HG03045 (cell line): Measurements from ENCODE around the gene PLB1.
"Not testable (repeated sequence)": the region's sequence is repeated elsewhere in the genome, so short reads cannot be mapped to it uniquely, and the experiment has no call there.

Experiments used
- ATAC-seq: cut with Tn5 transposase; IDR thresholded peaks from one replicate; pipeline ENCODE4 v1.9.1; 2021; ENCODE audit warnings: mild to moderate bottlenecking, moderate library complexity; ENCODE audit not compliant: unreplicated experiment

PLB1 gene

DNA sequence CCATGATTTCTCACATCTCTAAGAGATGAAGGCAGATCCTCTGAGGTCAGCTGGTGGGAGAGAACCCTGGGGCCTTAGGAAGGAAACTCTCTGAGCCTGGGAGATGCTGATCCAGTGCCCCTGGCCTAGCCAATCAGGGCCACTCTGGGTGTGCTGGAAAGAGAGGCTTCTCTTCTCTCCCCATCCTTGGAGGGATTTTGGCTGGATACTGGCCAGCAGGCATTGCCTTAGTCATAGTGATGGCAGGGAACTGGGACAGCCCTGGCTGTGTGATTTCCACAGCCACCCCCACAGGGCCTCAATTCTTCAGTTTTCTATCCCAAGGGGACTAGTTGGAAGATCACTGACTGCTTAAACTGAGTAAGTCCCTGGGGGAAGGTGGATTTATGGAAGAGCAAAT, 26.6 kb upstream of the PLB1 start:
- ATAC-seq = no peak

DNA sequence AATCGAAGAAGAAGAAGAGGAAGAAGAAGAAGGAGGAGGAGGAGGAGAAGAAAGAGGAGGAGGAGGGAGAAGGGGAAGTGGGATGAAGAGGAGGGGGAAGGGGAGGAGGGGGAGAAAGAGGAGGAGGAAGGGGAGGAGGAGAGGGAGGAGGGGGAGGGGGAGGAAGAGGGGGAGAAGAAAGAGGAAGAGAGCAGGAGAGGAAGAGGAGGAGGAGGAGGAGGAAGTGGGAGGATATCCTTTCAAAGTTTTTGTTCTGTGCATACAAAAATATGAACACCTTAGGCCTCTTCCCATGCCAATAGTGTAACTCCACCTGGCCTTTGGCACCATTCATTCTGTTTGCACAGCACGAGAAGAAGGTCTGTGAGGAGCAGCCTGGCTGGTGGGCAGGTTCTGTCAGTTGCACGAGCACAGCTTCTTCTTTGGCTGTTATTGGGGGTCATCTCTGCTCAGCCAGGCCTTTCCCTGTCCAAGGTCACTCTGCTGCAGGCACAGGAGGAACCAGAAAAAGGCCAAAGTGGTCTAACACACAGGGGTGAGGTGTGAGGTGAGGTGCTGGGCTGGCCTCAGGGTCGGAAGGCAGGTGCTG, 25.8 kb upstream of the PLB1 start:
- ATAC-seq = no peak

DNA sequence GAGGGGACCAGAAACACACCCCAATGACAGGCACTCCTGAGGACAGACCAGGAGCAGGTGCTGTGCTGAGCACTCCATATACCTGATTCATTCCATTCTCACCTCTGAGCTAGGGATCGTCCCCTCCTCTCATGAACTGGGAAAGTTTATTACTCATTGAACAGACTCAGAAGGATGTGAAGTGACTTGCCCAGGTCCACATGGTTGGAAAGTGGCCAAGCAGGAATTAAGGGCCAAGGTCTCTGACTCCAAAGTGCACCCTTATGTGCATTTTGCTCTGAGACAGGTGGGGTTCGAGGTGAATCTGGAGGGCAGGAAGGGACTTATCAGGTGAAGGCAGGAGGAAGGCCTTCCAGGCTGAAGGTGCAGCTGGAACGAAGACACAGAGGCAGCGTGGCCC, 25.1 kb upstream of the PLB1 start:
- ATAC-seq = no peak

DNA sequence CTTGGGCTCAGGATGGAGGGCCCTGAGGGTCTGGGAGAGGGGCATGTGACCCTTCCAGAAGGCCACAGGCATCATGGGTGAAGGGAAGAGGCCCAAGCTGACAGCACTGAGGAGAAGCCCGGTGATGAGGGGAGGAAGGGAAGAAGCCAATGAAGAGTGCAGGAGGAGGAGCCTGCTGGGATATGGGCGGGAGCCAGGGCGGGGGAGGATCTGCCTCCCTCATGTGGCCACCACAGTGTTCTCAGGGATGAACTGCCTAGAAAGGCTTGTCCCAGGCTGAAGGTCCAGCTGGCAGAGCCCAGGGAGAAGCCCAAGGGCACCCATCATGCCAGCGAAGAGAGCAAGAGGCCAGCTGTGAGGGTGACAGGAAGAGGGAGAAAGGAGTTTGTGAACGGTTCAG, 24.6 kb upstream of the PLB1 start:
- ATAC-seq = no peak

DNA sequence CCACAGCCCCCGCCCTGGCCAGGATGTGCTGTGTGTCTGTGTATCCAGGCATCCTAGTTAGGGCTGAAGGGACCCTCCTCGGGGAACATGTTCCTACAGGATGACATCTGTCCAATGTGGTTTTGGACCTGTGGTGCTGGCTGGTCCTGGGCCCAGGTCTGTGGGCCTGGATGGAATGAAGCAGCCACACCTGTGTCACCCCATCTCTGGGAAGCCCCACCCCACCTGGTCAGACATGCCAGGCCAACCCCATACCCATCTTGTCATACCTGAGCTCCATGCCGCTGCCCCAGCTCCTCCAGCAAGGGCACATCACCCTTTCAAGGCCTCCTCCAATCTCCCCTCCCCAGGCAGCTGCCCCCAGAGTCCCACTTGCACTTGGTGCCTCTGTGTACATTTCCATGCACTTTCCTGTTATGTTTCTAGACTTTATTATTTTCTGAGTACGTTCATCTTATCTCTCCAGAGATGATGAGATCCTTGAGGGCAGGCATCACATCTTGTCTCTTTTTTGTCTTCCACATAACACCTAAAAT, 24.1 kb upstream of the PLB1 start:
- ATAC-seq = no peak

DNA sequence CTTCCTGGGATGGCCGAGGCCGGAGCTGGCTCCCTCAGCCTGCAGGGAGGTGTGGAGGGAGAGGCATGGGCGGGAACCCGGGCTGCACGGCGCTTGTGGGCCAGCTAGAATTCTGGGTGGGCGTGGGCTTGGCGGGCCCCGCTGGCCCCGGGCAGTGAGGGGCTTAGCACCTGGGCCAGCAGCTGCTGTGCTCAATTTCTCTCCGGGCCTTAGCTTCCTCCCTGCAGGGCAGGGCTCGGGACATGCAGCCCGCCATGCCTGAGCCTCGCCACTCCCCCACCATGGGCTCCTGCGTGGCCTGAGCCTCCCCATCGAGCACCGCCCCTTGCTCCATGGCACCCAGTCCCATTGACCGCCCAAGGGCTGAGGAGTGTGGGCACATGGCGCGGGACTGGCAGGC, 23.2 kb upstream of the PLB1 start:
- not testable (repeated sequence) for ATAC-seq

DNA sequence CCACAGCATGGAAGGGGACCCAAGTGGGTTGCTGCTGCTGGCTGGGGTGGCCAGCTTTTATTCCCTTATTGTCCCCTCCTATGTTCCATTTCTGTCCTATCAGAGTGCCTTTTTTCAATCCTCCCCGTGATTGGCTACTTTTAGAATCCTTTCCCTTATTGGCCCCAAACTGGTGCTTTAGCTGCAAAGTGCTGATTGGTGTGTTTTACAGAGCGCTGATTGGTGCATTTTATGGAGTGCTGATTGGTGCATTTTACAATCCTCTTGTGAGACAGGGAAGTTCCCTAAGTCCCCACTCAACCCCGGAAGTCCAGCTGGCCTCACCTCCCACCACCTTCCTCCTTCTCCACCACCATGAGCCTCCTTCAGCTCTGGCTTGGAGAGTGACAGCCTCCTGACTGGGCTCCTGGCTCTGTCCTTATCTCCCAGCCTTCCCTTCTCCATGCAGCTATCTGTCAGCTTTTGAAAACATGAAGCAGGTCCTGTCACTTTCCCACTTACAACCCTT, 20.7 kb upstream of the PLB1 start:
- no peak for ATAC-seq

DNA sequence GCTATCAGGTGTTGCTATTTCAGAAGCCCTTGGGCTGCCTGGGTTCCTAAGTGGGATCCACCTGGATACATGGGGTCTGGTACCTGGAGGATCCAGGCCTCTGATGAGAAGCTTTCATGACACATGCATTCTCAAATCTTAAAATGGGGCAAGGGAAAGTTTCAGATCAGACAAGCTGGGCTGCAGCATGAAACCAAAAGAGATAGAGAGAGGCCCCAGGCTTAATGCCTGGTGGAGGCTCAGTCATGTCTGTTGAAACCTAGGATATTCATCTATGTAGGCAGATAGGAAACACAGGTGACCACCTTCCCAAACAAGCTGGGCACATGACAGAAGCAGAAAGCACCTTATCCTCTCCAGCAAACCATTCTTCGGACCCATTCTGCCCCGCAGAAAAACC, 18.8 kb upstream of the PLB1 start:
- no peak for ATAC-seq

DNA sequence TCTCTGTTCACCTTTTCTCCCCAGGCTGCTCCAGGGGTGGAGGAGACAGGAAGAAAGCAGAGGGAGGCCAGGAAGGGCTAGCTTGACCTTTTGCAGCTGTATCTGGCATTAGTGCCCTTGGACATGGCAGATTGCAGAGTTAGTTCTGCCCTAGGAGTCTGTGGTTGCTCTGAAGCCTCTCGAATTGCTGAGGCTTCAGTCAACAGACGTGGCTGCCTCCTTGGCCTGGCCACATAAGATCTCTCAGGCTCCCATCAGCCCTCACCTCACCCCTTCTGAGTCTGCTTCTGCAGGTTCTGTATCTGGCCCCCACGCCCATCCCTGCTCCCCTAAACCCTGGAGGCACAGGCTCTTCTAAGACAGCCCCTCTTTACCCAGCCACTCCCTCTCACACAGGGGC, 18.2 kb upstream of the PLB1 start:
- no peak for ATAC-seq

DNA sequence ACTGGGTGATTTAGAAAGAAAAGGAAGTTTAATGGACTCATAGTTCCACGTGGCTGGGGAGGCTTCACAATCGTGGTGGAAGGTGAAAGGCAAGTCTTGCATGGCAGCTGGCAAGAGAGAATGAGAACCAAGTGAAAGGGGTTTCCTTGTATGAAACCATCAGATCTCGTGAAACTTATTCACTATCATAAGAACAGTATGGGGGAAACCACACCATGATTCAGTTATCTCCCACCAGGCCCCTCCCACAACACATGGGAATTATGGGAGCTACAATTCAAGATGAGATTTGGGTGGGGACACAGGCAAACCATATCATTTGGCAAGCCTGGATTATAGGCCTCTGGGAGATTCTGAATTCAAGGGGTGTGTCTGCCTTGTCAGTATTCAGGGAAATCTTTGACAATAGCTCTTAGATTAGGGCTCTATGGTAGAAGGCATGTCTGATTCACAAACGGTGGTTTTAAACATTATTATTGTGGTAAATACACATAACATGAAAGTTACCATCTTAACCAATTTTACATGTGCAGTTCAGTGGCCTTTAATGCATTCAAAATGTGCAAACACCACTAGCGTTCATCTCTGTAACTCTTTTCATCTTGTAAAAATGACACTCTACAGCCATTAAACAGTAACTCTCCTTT, 15.3 kb upstream of the PLB1 start:
- no peak for ATAC-seq

DNA sequence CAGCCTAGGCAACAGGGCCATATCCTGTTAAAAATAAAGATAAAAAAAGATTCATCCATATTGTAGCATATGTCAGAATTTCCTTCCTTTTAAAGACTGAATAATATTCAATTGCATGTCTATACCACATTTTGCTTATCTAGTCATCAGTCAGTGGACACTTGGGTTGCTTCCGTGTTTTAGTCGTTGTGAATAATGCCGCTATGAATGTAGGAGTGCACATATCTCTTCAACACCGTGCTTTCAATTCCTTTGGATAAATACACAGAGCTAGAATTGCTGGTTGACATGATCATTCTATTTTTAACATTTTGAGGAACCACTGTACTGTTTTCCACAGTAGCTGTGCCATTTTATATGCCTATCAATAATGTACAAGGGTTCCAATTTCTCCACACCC, 14.0 kb upstream of the PLB1 start:
- ATAC-seq = no peak

DNA sequence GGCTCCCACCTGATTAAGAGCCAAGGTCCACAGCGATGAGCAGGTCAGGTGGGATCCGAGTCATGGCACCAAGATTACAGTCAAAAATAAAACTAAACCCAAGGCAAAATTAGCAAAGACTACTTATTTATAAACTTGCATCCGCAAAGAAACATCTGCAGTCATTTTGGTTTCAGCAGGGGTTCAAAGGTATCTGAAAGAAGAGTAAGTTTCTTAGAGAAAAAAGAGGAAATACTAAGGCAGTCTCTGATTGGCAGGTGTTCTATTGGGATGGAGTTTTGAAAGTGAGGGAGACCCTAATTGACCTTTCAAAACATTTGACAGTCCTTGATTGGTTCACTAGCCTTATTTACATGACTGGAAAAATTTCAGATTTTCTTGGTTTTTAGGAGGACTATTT, 11.0 kb upstream of the PLB1 start:
- ATAC-seq = no peak

DNA sequence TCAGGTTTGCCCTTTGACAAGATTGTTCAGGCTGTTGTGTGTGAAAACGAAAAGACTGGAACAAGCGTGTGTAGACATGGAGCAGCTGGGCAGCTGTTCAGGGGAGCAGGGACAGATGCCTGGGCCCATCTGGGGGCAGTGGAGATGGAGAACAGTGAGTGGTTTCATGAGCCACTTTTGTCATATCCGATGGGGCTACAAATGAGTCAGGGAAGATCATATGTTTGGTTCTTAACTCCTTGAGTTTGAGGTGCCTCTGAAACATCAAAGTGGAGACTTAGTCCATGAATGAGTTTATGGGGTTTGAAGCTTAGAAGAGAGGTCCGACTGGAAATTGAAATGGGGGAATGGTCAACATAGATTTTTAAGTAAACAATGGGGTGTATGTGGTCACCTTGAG, 9.3 kb upstream of the PLB1 start:
- ATAC-seq = no peak

DNA sequence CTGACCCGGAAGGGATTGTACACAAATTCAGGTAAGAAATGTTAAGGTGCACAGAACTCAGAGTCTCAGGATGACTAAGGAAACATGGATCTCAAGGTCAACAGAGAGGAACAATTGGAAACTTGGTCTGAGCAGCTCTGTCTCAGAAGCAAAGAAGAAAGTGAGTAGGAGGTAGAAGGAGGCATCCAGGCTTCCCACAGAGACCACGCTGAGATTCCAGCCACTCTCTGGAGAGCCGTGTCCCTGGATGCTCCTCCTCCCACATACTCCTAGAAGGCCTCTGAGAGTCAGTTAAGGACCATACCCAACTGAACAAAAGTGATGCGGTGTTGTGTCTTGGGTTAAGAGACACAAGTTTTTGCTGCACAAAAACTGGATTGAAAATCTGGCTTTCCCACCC, 8.6 kb upstream of the PLB1 start:
- ATAC-seq = no peak

DNA sequence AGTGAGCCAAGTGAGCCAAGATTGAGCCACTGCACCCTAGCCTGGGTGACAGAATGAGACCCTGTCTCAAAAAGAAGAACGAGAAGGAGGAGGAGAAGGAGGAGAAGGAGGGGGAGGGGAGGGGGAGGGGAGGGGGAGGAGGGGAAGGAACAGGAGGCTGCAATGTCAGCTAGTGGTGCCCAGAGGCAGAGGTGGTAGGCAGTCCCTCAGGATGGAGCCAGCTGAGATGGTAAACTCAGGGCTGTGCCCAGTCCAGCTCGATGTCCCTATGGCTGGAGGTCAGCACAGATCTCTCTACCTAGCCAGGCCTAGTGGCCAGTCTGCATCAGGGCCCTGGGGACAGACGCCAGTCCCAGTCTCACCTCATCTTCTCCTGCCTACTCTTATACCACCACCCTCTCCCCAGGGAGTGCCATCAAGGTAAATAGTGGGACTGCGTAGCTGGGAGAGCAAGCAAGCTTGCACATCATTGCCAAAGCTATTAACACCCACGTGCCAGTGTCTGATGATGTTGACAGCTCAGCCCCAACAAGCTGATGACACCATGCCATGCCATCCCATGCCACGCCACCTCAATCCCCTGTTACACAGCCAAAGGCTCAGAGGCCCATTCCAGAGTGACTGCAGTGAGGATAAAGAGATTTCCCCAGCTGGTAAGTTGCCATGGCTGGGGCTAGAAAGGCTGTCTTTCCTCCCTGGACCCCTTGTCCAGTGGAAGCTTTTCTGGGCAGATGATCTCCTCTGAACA, 7.6 kb upstream of the PLB1 start:
- ATAC-seq = no peak

DNA sequence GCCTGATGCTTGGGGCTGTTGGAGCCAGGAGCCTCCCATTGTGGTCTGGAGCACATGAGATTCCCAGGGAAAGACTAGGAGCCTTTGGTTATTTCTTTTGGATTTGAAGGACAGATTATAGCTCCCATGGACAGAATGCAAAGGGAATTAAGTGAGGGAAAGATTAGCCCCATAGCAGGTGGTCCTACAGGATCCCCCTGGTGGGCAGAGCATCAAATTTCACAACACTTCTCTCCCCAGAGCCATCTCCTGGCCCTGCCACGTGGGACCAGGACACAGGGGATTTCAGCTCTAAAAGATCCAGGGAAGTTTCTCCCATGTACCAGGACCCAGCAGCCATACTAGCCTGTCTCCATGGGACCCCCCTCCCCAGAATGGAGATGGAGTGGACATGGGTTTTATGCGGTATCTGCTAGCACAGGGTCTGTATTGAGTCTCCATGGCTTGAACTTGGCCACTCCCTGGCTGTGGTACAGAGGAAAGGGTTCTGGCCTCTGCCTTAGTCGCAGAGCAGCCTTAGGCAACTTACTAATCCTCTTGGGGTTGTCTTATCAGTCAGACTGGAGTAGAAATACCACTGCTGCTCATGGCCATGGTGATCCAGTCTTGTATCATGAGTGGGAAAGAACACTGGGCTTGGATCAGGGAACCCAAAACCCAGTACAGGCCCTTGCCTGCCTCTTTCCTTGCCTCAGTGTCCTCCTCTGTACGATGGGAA, 6.8 kb upstream of the PLB1 start:
- ATAC-seq = no peak

DNA sequence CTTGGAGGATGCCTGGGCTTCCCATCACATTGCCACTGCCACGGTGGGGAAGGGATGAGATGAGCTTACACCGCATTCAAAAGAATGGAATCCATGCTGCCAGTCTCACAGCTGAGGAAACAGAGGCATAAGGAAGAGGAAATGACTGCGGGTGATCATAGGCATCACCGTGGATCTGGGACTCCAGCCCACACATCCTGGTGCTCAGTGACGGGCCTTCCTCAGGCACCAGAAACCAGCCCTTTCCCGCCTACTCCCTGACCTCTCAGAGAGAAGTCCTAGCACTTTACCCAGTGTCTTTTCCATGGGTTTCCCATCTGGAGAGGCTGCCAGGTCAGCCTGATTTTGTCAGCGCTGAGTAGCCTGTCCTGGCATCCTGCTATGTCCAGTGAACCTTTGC, 5.3 kb upstream of the PLB1 start:
- no peak for ATAC-seq

DNA sequence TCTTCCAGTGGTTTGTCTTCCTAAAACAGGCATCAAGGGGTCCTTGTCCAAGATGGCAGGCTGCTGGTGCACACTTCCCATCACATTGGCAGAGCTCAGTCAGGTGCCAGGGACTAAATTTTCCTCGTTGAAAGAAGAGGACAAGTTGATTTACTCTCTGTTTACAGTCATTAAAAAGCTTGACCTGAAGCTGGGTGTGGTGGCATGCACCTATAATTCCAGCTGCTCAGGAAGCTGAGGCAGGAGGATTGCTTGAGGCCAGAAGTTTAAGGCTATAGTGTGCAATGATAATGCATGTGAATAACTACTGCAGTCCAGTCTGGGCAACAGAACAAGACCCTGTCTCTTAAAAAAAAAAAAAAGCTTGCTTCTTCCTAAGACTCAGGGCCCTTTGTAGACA, 3.6 kb upstream of the PLB1 start:
- ATAC-seq = no peak

DNA sequence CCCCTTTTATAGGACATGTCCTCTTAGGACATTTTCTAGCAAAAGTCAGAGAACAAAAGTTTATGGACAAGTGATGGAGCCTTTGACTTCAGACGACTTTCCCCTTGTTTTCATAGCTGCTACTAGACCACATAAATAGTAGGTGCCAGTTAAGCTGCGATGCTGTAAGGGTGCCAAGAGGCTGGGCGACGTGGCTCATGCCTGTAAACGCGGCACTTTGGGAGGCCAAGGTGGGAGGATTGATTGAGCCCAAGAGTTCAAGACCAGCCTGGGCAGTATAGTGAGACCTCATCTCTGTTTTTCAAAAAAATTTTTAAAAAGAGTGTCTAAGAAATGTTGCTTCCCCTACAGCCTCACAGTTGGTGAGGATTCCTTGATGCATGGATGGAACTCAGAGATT, 2.2 kb upstream of the PLB1 start:
- no peak for ATAC-seq

DNA sequence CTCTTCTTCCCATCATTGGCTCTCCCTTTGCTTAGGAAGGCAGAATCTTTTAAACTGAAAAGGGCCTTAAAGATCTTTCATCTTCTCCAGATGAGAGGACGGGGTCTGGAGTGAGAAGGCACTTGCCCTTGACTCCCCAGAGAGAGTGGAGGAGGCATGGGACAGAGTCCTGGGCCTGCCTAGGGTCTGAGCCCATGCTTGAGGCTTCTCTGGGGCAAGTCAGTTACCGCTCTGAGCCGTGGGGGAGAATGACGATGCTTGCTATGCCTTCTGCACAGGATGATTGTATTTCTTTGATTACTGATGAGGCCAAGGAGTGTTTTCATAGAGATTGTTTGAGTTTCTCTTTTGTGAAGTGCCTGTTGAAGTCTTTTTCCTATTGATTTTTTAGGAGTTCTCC, 921 bp downstream of the PLB1 start:
- no peak for ATAC-seq

DNA sequence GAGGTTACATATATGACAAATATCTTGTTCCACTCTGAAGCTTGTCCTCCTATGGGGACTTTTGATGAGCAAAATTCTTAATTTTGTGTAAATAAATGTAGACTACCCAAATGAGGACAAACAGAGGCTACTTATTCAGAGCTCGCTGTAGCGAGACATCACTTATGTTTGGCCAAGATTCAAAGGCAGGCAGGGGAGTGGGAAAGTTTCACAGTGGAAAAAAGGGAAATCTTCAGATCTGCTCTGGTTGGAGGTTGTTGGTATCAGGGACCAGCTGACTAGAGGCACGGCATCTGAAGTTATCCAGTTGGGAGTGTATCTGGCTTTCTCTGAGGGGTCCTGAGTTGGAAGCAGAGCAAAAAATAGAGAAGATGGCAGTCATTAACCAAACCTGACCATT, 1.3 kb downstream of the PLB1 start:
- ATAC-seq = no peak
